Calu3 (cell line): Measurements from ENCODE around the gene MBD1. TPM values are rescaled to one million over a fixed set of nuclear protein-coding genes. Genes with fewer than 3 reads are reported as not detected.
A peak's percentile ranks its signal among the peaks of the same experiment; 100 is the strongest.

Source experiments
- BruUV-seq: library from RNA; stranded (reverse); fragments of 400-500 nt; replicated peaks from 2 replicates; lab custom pipeline; 2021; lab: Mats Ljungman, UMichigan
- CTCF ChIA-PET: fragments of 300-600 bp; sonication (Branson Sonifier 250); formaldehyde crosslinking; loops from one replicate; lab custom pipeline; 2022; ENCODE audit warnings: antibody characterized with exemption; lab: Charles Lee
- DNase-seq: peaks from one replicate; pipeline ENCODE4 v3.0.0; 2022
- H3K27ac Mint-ChIP-seq: one replicate; pipeline ENCODE4 v1.8.0; 2022; ENCODE audit warnings: mixed read lengths; ENCODE audit not compliant: unreplicated experiment
- H3K27me3 Mint-ChIP-seq: one replicate; pipeline ENCODE4 v1.8.0; 2022; ENCODE audit warnings: mixed read lengths; ENCODE audit not compliant: unreplicated experiment
- H3K36me3 Mint-ChIP-seq: one replicate; pipeline ENCODE4 v1.8.0; 2022; ENCODE audit warnings: mild to moderate bottlenecking, moderate library complexity, mixed read lengths; ENCODE audit not compliant: insufficient read depth, unreplicated experiment
- H3K4me1 Mint-ChIP-seq: one replicate; pipeline ENCODE4 v1.8.0; 2022; ENCODE audit warnings: mild to moderate bottlenecking, low read depth, mixed read lengths; ENCODE audit not compliant: unreplicated experiment
- H3K4me3 Mint-ChIP-seq: one replicate; pipeline ENCODE4 v1.8.0; 2022; ENCODE audit warnings: mild to moderate bottlenecking, low read depth, moderate library complexity, mixed read lengths; ENCODE audit not compliant: unreplicated experiment
- H3K9me3 Mint-ChIP-seq: one replicate; pipeline ENCODE4 v1.8.0; 2022; ENCODE audit warnings: low read depth, mixed read lengths; ENCODE audit not compliant: unreplicated experiment
- CTCF ChIP-seq: fragments of 200-600 bp; IDR thresholded peaks from one replicate; pipeline ENCODE4 v1.8.0; 2022; ENCODE audit warnings: antibody characterized with exemption; ENCODE audit not compliant: unreplicated experiment
- intact Hi-C: fragments of 100-400 bp; cut with micrococcal nuclease; formaldehyde crosslinking; loops from one replicate; pipeline ENCODE4 v1.10.0; 2022; ENCODE audit not compliant: unreplicated experiment
- total RNA-seq: library from RNA; stranded (reverse); gene quantifications from 2 replicates; pipeline ENCODE4 v1.2.3, GENCODE V29; 2022

The MBD1 gene
- total RNA-seq, 1 experiment from 2014 or later = 70.5 TPM

- no TSS peak for BruUV-seq
- CTCF ChIA-PET = interaction anchor here (0.6 kb wide), 1 partner anchor 286 kb away, joined by 5 read pairs; no protein-coding TSS in a partner anchor
- peak overlapping the region; percentile 27 for H3K4me3 Mint-ChIP-seq
These were observed 18.5 kb upstream of the MBD1 start for GRCh38 chr18:50299626-50300388.

GRCh38 chr18:50298443-50299284, 17.3 kb upstream of the MBD1 start:
- H3K27ac Mint-ChIP-seq = peak overlapping the region; percentile 75
- no TSS peak for BruUV-seq
- DNase-seq = no peak
- no peak overlapping the region for H3K4me3 Mint-ChIP-seq
- no peaks in the 10 kb centered on the region for H3K27me3 Mint-ChIP-seq
- no peak for TF ChIP-seq CTCF
- H3K36me3 Mint-ChIP-seq = no peaks in the 10 kb centered on the region
- CTCF ChIA-PET = interaction anchor here (0.6 kb wide), 2 partner anchors 243 to 285 kb away, joined by 3 to 5 read pairs; no protein-coding TSS in a partner anchor
- no peaks in the 10 kb centered on the region for H3K9me3 Mint-ChIP-seq
- H3K4me1 Mint-ChIP-seq = peaks cover 12% of the 10 kb centered on the region
- intact Hi-C loops = no loop called here

More at GRCh38 chr18:50299626-50300388, 18.5 kb upstream of the MBD1 start:
- intact Hi-C loops = no loop called here
- Mint-ChIP-seq H3K36me3 (no peaks in the 10 kb centered on the region), H3K9me3 (no peaks in the 10 kb centered on the region), H3K27me3 (no peaks in the 10 kb centered on the region), H3K27ac (peak overlapping the region; percentile 75), H3K4me1 (peaks cover 12% of the 10 kb centered on the region)
- TF ChIP-seq CTCF = no peak
- DNase-seq = peak; percentile 64

- peak; percentile 67 for DNase-seq
- H3K9me3 Mint-ChIP-seq = no peaks in the 10 kb centered on the region
- no peaks in the 10 kb centered on the region for H3K36me3 Mint-ChIP-seq
- H3K4me3 Mint-ChIP-seq = peak overlapping the region; percentile 64
- no peaks in the 10 kb centered on the region for H3K27me3 Mint-ChIP-seq
- intact Hi-C loops = no loop called here
- no peak overlapping the region for H3K27ac Mint-ChIP-seq
- no peak for TF ChIP-seq CTCF
- BruUV-seq = no TSS peak
- H3K4me1 Mint-ChIP-seq = peaks cover 12% of the 10 kb centered on the region
- CTCF ChIA-PET = interaction anchor here (0.6 kb wide), 1 partner anchor 243 kb away, joined by 3 read pairs; no protein-coding TSS in a partner anchor
These were observed 16.5 kb upstream of the MBD1 start for GRCh38 chr18:50297621-50298442.

GRCh38 chr18:50293039-50293438, 11.7 kb upstream of the MBD1 start:
- CTCF ChIA-PET = no interaction called here
- Mint-ChIP-seq H3K4me1 (no peaks in the 10 kb centered on the region), H3K9me3 (no peaks in the 10 kb centered on the region), H3K36me3 (peaks cover 3% of the 10 kb centered on the region), H3K27ac (no peak overlapping the region), H3K4me3 (no peak overlapping the region), H3K27me3 (no peaks in the 10 kb centered on the region)
- no peak for TF ChIP-seq CTCF
- no TSS peak for BruUV-seq
- DNase-seq = no peak
- intact Hi-C loops = no loop called here
